ENCODE measurements around the gene PRKCA.

PRKCA gene

DNA sequence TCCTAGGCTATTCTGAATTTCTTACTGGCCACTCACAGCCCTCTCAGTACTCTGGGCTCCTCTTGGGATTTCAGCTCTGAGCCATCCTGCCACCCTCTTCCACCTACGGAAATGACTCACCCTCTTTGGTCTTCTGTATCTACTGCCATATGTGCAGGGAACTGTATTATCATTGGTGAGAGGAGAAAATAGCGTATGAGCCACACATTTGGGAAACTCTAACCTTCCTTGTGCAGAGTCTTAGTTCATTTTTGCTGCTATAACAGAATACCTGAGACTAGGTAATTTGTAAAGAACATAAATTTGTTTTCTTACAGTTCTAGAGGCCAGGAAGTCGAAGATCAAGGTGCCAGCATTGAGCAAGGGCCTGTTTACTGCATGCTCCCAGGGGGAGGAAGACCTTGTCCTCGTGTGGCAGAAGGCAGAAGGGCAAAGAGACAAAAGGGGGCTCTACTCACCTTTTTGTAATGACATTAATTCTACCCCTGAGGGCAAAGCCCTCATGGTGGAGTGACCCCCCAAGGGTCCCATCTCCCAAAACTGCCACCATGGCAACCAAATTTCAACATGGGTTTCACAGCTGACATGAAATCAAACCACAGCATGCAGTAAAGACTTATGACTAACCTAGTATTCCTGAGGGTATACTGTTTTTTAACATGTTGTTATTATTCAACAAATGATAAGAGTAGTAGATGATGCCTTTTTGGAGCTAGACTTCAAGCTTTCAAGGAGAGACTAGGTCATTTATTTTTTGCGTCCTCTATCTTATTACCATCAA is 191.8 kb downstream of the PRKCA start:
- no peak for DNase-seq

DNA sequence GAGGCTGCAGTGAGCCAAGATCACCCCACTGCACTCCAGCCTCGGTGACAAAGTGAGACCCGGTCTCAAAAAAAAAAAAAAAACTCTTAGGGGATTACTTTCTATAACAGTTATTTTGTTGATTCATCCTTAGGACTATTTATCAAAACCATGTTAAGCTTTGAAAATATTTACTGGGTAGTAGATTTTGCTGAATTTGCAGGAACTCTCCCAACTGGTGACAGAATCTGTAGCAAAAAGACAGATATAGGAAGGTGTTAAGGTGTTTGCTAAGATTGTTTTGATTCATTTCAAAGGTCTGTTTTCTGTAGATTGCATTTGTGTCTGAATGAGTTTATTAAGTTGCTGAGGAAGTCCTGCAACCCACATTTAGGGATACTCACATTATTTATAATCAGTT is 192.6 kb downstream of the PRKCA start:
- DNase-seq, result no peak

DNA sequence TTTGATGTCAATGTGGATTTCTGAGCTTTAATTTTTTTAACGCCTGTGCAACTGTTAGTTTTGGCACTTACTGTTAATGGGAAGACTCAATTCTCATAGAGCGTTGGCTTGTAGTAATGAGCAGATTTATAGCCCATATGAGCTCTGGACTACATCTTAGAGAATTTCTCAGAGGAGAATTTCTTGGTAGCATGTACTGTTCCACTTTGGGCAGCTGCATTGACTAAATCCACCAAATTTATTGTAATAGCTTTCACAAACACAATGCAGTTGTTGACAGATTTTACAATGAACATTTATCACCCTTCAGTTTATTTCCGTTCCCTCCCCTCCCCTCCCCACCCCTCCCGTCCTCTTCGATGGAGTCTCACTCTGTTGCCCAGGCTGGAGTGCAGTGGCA is 193.9 kb downstream of the PRKCA start:
- no peak for DNase-seq

DNA sequence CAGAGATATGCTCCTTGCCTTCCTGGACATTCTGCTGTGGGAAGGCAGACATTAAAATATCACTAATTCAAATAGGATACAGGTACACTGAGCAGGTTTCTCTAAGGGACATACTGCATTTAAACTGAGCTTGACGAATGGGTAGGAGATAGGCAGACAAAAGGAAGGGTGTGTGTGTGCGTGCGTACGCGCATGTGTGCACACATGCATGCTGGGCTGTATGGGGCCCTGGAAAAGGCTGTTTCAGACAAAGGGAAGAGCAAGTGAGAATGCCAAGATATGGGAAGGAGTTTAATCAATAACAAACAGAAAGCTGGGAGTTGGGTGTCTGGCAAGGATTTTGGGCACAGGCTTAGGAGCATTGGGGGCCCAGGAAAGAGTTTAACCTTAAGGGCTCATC is 196.2 kb downstream of the PRKCA start:
- no peak for DNase-seq

DNA sequence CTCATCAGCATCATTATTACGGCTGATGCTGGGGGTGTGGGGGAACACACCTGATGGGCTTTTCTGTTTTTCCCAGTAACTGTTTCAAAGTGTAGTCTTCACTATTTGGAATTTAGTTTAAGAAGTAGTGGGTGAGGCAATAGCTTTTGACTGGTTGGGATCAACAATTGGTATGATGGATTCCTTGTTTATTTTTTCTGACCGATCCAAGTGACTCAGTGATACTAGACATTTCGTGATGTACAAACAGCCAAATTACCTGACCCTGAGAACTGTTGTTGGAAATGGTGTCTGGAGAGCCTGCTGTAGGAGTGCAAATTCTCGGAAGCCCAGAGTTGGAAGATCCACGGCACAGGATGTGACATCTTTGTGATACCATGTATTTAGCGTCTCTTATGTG is 204.2 kb downstream of the PRKCA start:
- DNase-seq, result no peak

DNA sequence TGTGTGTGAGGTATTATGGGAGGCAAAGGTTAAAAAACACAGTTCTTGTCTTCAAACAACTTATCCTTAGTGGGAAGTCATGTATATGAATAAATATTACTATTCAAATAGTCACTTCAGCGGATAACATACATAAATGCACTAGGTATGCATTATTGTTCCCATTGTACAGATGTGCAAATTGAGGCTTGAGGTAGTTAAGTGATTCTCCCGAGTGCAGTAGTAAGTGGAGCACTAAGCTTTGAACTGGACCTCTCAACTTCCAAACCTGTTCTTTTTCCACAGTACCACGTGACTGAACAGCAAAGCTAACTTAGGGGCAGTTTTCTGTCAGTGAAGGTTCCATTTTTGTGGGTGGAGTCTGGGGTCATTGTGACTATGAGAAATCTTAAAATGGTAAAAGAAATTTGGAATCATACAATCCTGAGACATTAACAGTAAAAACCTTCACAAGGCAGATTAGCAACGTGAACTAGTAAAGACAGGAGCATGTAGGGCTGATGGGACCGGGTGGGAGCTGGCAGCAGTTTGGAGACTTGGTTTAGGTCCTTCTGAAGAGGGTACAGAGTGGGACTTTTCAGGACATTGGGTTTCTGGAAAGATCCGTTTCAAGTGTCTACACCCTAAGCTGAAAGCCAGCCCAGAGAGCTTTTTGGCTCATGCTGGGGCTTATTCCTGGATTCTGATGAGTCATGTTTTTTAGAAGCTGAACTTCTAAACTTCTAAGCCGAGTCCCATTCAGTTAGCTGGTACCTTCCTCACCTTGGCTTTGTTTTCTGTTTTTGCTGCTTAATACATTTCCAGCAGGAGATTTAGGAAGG is 204.9 kb downstream of the PRKCA start:
- no peak for DNase-seq

DNA sequence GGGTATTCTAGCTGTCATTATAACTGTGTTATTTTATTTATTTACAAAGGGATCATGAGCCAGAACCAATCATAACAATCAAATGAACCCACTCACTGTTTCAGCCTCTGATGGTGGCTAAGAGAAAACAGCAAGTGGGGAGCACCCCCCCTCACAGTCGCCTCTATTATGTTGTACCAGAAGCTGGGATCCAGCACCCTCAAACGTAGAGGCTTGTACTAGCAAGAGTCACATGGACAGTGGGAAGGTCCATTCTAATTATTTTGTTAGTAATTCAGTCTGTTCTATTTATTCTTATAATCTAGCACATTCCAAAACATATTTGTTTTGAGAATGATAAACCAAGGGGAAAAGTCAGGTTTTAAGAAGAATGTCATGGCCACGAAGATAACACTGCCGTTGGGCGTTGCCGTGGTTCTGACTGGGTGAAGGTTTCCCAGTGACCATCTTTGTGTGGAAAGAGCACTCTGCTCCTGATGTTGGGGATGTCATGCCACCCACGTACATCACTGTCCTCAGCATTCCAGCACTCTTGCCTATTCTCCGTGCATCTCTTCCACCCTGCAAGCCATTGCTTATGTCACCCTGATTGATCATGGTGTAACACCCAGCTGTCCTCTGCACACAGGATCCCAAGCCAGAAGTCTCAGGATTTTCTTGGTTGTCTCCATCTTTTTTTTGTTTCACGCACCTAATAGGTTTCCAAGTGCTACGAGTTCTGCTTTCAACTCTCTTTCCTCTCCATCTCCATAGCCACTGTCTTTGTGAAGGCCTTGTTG is 205.8 kb downstream of the PRKCA start:
- no peak for DNase-seq

DNA sequence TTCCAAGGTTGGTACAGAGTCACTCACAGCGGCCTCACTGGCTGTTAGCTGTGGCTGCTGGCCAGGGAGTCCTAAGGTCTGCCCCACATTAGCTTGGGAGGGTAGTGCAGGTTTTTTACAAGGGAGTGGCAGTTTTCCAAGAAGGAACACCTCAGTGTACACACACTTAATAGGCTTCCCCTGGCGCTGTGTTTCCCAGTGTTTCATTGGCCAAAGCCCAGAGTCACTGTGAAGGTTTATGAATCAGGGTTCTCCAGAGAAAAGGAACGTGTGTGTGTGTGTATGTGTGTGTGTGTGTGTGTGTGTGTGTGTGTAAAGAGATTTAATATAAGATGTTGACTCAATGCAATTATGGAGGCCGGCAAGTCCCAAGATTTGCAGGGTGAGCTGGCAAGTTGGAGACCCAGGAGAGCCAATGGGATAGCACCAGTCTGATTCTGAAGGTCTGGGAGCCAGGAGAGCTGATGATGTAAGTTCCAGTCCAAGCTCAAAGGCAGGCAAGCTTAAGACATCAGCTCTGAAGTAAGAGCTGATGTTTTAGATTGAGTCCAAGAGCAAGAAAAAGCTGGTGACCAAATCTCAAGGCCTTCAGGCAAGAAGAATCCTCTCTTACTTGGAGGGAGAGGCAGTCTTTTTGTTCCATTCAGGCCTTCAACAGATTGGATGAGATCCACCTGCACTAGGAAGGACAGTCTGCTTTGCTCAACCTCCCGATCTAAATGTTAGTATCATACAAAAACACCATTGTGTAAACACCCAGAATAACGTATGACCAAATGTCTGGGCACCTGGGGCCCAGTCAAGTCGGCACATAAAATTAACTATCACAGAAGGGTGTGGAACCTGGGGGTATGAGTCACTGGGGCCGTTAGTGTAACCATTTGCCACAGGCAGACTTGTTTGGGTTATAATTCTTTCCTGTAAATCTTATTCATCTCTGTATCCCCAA is 206.8 kb downstream of the PRKCA start:
- DNase-seq, result no peak

DNA sequence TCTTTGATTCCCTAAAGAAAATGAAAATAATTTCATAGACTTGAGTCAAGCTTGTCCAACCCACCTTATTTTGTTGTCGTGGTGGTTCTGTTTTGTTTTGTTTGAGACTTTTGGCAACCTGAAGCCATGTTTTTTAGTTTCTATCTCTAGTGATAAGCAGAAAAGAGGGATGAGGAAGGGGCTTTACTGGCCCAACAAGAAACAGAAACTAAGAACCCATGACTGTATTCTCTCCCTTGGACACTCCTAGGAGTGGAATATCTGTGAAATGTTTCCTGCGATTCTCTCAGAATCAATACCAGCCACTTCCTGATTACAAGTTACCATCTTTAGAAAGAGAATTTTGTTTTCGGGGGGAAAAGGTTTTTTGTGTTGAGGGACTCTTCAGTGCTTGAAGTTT is 207.5 kb downstream of the PRKCA start:
- no peak for DNase-seq

DNA sequence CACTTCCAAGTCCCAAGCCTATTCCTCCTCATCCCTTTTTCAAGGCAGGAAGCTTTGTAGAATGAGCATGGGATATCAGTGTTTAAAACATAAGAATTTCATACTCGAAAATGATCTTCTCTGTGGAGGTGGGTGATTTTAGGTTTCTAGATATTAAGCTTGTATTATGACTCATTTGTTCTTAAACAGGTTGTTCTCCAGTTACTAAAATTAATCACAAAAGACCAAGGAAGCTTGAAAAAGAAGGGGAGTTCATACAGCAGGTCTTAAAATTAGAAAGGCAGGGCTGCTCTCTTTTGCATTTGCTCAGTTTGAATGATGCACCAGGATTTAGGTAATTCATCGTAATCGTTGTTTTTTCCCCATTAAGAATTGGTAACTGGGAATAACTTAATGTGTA is 208.7 kb downstream of the PRKCA start:
- DNase-seq, result no peak

DNA sequence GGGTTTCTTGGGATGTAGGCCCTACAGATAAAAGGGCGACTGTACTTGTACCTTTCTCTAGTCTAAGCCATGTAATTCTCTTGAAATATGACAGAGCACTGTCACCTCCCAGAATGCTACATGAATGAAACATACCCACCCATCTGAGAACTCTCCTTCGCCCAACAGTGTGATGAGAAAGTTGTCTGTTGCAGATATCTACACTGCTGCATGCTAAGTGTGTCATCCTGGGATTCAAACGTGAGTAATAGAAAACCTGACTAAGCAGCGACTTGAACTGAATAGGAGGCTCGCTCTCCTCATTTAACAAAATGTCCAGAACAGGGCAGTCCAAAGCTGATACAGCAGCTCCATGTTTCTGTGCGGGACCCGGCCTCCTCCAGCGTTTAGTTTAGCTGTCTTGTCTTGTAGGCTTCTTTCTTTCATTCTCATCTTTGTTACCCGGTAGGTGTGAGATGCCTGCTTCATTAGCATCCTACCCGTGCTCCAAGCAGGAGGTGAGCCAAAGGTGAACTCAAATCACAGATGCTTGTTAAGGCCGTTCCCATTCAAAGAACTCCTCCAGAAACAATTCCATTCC is 211.9 kb downstream of the PRKCA start:
- DNase-seq, result no peak

DNA sequence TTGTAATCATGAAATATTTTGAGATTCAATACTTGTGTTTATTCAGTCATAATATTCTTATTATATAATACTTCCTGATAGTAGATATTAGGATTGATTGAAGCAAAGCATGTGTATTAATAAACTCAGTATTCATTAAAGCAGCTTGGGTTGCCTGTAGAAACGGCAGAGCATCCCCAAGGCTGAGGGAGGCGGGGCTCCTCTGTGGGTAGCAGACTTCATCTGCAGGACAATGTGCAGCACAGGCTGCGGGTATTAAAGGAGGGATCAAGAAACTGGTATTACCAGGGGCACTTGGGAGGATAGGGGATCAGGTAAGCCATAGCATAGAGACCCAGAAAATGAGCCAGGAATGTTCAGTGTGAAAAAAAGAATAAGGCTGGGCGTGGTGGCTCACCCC is 213.6 kb downstream of the PRKCA start:
- no peak for DNase-seq

DNA sequence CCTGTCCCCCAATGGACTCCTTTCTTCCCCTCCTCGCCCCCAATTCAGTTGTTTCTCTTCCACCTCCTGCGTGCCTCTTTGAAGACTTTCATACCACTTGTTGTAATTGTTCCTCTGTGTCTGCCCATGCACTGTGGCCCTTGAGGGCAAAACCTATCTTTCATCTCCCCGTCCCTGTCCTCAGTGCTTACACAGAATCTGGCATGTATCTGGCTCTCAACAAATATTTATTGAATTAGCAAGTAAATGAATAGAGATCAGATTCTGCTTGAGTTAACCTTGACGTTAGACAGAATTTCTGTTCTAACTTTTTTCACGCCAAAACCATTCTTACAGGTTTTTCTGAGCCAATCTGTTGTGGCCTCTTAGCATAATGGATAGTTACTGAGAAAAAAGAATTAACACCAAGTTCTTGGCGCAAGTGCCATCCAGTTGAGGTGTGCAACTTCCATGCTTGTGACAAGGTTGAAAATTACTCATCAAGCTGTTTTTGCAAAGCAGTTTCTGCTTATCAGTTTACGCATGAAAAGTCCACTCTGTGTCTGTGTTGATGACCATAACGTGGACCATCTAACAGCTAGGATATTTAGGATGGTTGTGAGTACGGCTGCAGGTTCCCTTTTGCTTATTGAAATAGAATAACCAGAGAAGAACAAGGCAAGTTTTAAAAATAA is 215.1 kb downstream of the PRKCA start:
- no peak for DNase-seq

DNA sequence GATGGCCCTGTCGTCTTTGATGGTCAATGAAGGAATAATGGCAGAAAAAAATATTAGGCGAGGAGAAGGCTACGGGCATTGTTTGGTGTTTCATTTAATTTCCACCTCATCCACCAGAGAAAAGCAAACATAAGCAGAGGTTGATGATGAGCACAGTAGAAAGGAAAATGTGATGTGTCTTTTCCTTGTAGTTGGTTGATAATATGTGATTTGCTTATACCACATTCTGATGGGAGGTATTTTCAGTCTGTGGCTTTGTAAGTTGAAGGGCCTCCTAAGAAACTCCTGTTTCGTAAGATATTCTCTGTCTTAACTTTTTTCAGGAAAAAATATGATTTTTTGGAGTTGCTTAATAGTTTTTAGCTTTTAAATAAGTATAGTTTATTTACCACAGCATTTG is 215.7 kb downstream of the PRKCA start:
- DNase-seq, result no peak

DNA sequence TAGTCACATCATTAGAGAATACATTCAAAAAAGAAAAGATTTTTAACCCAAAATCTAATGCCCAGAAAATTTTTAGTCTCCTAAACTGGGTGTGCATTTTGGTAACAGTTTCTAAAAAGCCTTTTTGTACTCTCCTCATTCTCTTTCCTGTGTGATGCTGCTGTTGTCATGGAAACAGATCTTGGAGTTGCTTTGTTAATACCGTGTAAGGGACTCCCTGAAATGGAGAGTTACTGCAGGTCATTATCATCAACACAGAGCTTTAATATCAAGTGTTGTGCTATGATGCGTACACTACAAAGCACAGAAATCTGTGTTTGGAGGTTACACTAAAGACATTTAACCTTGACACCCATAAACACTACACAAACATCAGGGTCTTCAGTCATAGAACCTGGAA is 216.3 kb downstream of the PRKCA start:
- no peak for DNase-seq

DNA sequence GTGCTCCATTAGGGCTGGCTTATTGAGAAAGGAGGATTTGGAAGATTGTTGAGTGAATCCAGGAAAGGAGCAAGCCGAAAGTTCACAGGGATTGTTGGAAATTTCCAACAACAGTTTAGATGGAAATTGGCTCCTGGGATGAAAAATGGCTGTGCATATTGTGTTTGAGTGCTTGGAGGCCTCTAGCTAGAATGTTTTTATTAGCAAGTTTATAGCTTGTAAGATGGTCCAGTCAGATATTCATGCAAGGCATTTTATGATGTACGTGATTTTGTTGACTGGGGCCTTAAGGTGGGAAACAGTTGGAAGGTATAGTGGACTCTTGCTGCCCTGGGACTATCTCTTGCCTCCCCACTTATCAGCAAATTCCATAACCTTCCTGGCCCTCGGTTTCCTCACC is 216.7 kb downstream of the PRKCA start:
- no peak for DNase-seq

DNA sequence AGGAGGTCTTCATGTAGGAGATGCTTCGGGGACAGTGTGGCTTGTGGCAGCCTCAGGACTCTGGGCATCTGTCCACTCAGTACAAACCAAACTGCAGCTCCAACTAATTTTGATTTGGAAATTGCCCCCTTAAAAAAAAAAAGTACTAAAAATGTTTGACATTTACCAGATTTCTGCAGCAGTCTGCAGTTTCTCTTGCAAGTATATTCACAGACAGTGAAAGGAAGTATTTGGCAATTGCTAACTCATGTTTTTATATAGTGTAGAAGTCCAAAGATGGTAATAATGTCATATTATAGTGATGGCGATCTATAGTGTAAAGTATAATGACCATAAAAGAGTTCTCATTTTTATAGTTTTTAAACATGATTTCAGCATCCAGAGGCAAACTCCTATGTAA is 218.6 kb downstream of the PRKCA start:
- DNase-seq, result no peak

DNA sequence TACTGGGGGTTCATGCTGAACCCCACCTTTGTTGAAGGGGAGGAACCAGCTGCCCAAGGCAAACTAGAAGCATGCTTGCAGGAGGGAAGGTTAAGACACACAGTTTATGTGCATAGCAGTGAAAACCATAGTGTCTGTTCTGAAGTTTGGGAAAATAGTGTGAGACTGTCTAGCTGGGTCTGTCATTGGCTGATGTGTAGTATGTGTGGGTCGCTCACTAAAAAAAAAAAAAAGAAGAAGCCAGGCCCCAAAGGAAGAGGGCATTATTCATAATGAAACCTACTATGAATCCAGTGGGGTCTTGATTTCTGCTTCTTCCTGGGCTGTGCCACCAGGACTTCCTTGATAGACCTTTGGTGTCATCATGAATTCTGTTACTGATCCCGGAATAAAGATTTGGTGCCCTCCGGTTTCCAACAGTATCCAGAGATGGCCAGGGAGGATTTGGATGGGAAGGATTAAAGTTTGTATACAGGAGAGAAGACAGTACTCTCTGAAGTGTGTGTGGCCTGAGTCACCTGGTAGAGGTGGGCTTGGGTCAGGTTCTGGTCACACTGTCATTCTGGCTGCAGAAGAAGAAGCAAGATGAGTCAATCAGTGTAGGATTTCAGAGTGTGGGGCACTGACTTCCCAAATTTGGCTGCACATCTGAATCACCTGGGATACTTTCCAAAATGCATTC is 220.3 kb downstream of the PRKCA start:
- no peak for DNase-seq

DNA sequence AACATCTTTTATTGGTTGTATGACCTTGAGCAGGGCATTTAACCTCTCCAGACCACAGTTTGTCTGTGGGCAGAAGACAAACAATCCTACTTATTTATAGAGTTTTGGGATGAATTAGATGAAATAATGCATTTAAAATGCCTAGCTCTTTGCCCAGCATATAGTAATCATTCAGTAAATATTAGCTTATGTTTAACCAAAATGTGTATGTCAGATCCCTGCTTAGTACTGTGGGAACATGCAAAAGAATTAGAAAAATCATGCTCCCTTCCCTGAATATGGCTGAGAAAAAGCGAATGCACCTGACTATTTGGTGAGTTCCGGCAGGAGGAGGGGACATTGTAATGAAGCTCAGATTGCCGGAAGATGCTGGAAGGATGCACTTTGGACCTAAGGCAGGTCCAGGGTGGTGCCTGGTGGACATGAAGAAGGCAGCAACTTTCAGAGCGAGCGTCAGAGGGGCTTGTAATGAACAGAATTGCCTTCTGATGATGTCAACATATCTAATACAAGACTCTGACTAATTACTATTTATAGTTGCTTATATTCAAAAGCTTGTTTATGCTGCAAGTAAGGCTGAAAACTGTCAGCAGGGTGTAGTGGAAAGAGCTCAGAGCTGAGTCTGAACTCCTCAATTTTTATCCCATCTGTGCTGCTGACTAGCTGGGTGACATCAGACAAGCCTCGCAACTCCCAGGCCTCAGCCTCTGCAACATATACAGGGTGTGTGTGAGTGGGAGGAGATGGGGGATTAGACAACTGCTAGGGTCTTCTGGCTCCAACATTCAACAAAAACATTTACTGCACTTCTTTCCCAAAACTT is 221.2 kb downstream of the PRKCA start:
- DNase-seq, result no peak

DNA sequence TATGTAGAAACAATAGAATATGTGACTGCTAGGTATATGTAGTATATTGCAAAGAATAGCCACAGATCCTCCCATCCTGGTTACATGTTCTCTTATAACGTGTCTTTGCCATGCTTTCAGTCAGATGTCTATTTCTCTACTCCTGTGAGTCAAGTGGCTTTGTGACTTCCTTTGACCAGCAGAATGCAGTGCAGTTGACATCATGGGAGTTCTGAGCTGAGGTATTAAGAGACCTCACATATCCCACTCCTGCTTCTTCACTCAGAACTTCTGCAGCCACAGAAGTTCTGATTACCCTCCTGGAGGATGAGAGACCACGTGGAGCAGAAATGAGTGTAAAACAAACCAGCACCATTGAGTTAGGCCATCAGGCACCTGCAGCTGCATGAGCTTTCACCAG is 222.5 kb downstream of the PRKCA start:
- no peak for DNase-seq

Measured in activated CD4-positive, CD25-positive, alpha-beta regulatory T cell treated with anti-CD3 and anti-CD28 coated beads, Interleukin-2, amount 50 U/mL, for 72 hours (primary cell).